Endothelial cell of umbilical vein (primary cell): ENCODE data around the gene AZU1. TPM values are rescaled to one million over a fixed set of nuclear protein-coding genes. Genes with fewer than 3 reads are reported as not detected.

Experiments used
- BruUV-seq: library from RNA; stranded (reverse); fragments of 400-500 nt; replicated peaks from 2 replicates; lab custom pipeline; 2021; lab: Mats Ljungman, UMichigan
- CTCF ChIA-PET: fragments of 300-600, 350-600 bp; sonication (Branson Sonifier 250); formaldehyde crosslinking; loops from one replicate; lab custom pipeline; 2021; ENCODE audit warnings: antibody characterized with exemption, inconsistent platforms; lab: Charles Lee
- POLR2A ChIA-PET: fragments of 300-600, 350-600 bp; sonication (Branson Sonifier 250); formaldehyde crosslinking; loops from one replicate; lab custom pipeline; 2021; ENCODE audit warnings: antibody characterized with exemption, inconsistent platforms; lab: Charles Lee
- DNase-seq: peaks from one replicate; pipeline ENCODE4 v3.0.0-alpha.2; 2011; ENCODE audit warnings: low read depth, low spot score
- FAIRE-seq: peaks from 2 replicates; lab custom pipeline; 2011; peaks lifted over from hg19 to GRCh38; lab: Jason Lieb, UNC
- H2AFZ ChIP-seq: 2 replicates; pipeline ENCODE4 v1.6.0; 2012; ENCODE audit warnings: low read depth, low read length, control low read depth, inconsistent platforms
- H3K27ac ChIP-seq: 2 replicates; pipeline ENCODE4 v1.5.1; 2011; ENCODE audit warnings: low read depth, mild to moderate bottlenecking, control low read depth, low read length, moderate library complexity; ENCODE audit not compliant: insufficient read depth
- H3K27me3 ChIP-seq, 2 experiments: 2 replicates each; pipeline versions ENCODE4 v1.6.0 to v1.6.1; 2011; ENCODE audit warnings: low read length in 2 of 2, mixed read lengths in 1 of 2; ENCODE audit not compliant: control insufficient read depth in 2 of 2, insufficient read depth in 2 of 2
- H3K36me3 ChIP-seq, 2 experiments: 2 replicates in 1 of 2; 3 replicates in 1 of 2; pipeline ENCODE4 v1.5.1; 2011; ENCODE audit warnings: low read length in 2 of 2, mild to moderate bottlenecking in 1 of 2, moderate library complexity in 1 of 2; ENCODE audit not compliant: control insufficient read depth in 2 of 2, insufficient read depth in 2 of 2; ENCODE audit errors: extremely low read depth in 1 of 2
- H3K4me1 ChIP-seq: 3 replicates; pipeline ENCODE4 v1.5.1; 2011; ENCODE audit warnings: mild to moderate bottlenecking, low read length; ENCODE audit not compliant: control insufficient read depth, insufficient read depth; ENCODE audit errors: extremely low read depth
- H3K4me2 ChIP-seq: 2 replicates; pipeline ENCODE4 v1.6.1; 2011; ENCODE audit warnings: low read length, control low read depth, mixed read lengths; ENCODE audit not compliant: insufficient read depth
- H3K4me3 ChIP-seq, 3 experiments: fragments of 200-600 bp in 1 of 3; sonication (generic), shearing (Covaris generic) in 1 of 3; replicated peaks in 1 of 3; 2 replicates each; pipeline ENCODE4 v1.5.1; 2011 to 2016; ENCODE audit warnings: control low read depth in 3 of 3, low read length in 3 of 3, mild to moderate bottlenecking in 2 of 3, inconsistent platforms in 1 of 3, low read depth in 1 of 3, moderate library complexity in 1 of 3; ENCODE audit not compliant: insufficient read depth in 1 of 3
- H3K79me2 ChIP-seq: 2 replicates; pipeline ENCODE4 v1.6.0; 2012; ENCODE audit warnings: low read length, inconsistent platforms; ENCODE audit not compliant: control insufficient read depth, insufficient read depth
- H3K9ac ChIP-seq: replicated peaks from 2 replicates; pipeline ENCODE3; 2011; ENCODE audit warnings: low read length, control low read depth; ENCODE audit not compliant: insufficient read depth; ENCODE audit errors: extremely low read depth
- H3K9me1 ChIP-seq: replicated peaks from 3 replicates; pipeline ENCODE4 v1.6.0; 2011; ENCODE audit warnings: mild to moderate bottlenecking, low read length; ENCODE audit not compliant: control insufficient read depth, insufficient read depth; ENCODE audit errors: extremely low read depth
- H3K9me3 ChIP-seq: replicated peaks from 2 replicates; pipeline ENCODE4 v1.5.1; 2012; ENCODE audit warnings: low read length, inconsistent platforms; ENCODE audit not compliant: control insufficient read depth, insufficient read depth
- H4K20me1 ChIP-seq: replicated peaks from 2 replicates; pipeline ENCODE3; 2011; ENCODE audit warnings: mild to moderate bottlenecking, low read length; ENCODE audit not compliant: control insufficient read depth, insufficient read depth; ENCODE audit errors: extremely low read depth
- CTCF ChIP-seq, 2 donors: IDR thresholded peaks; 1 replicate in 1 of 2; 2 replicates in 1 of 2; pipeline ENCODE4 v1.5.1; 2011; ENCODE audit warnings: low read length in 2 of 2, mild to moderate bottlenecking in 2 of 2, moderate library complexity in 2 of 2, control low read depth in 1 of 2, inconsistent platforms in 1 of 2, low read depth in 1 of 2; ENCODE audit not compliant: insufficient read depth in 1 of 2; ENCODE audit errors: extremely low read depth in 1 of 2
- EZH2 ChIP-seq: IDR thresholded peaks from 2 replicates; pipeline ENCODE4 v1.6.1; 2012; ENCODE audit warnings: borderline replicate concordance, low read depth, mild to moderate bottlenecking, moderate library complexity, low read length, inconsistent platforms; ENCODE audit not compliant: severe bottlenecking
- FOS ChIP-seq: IDR thresholded peaks from 2 replicates; pipeline ENCODE4 v1.6.1; 2011; ENCODE audit warnings: mild to moderate bottlenecking, low read length, moderate library complexity, borderline replicate concordance; ENCODE audit not compliant: insufficient read depth
- GATA2 ChIP-seq: IDR thresholded peaks from 2 replicates; pipeline ENCODE4 v1.7.0; 2011; ENCODE audit warnings: low read depth, mild to moderate bottlenecking, moderate library complexity, mixed read lengths, low read length; ENCODE audit not compliant: insufficient read length, insufficient read depth
- JUN ChIP-seq: IDR thresholded peaks from 2 replicates; pipeline ENCODE4 v1.6.1; 2011; ENCODE audit warnings: borderline replicate concordance, low read depth; ENCODE audit not compliant: insufficient read length, insufficient read depth
- MAX ChIP-seq: IDR thresholded peaks from 2 replicates; pipeline ENCODE4 v1.6.1; 2011; ENCODE audit not compliant: insufficient read depth, insufficient read length
- POLR2A ChIP-seq: IDR thresholded peaks from 2 replicates; pipeline ENCODE4 v1.6.1; 2012; ENCODE audit warnings: low read depth, mild to moderate bottlenecking, control low read depth, low read length
- POLR2AphosphoS5 ChIP-seq: IDR thresholded peaks from 2 replicates; pipeline ENCODE4 v1.6.1; 2012; ENCODE audit warnings: low read depth, mild to moderate bottlenecking, control low read depth, low read length, moderate library complexity; ENCODE audit not compliant: insufficient read depth
- dilution Hi-C: fragments of 300-500 bp; cut with MboI; formaldehyde crosslinking; loops from one replicate; pipeline ENCODE4 v1.15.0; 2019; ENCODE audit warnings: low sequenced_read_pairs; ENCODE audit not compliant: extremely low pct_ligation_motif_present
- intact Hi-C: fragments of 100-400 bp; cut with micrococcal nuclease; formaldehyde crosslinking; loops from one replicate; pipeline ENCODE4 v1.10.0; 2022
- polyA plus RNA-seq, 4 experiments: library from polyadenylated mRNA; depleted of rRNA in 3 of 4; stranded (reverse) in 3 of 4; unstranded in 1 of 4; fragments of >200 nt; gene quantifications; 2 replicates each; pipeline versions ENCODE4 v1.2.1 to v1.2.3, GENCODE V29; 2011 to 2012; ENCODE audit warnings: missing spikeins in 1 of 4
- total RNA-seq: library from RNA; stranded (reverse); gene quantifications from 2 replicates; pipeline ENCODE4 v1.2.3, GENCODE V29; 2021

The AZU1 gene
- total and polyA plus RNA-seq, 2 donors (not counting 3 experiments of a cell fraction or from before 2014, with no cell fraction given): 0.12 TPM; not detected in 1

GRCh38 chr19:792306-792885, 35.2 kb upstream of the AZU1 start:
- no peaks in the 10 kb centered on the region for H3K27me3 ChIP-seq
- no peaks in the 10 kb centered on the region for H3K79me2 ChIP-seq
- H3K4me3 ChIP-seq: no peak overlapping the region
- intact Hi-C loops: loop anchor here (10.0 kb wide), 1 partner anchor 452 kb away; the partner anchor contains the start of genes ATP5F1D and MIDN
- dilution Hi-C loops: no loop called here
- TF ChIP-seq MAX (no peak), GATA2 (no peak), POLR2AphosphoS5 (no peak), POLR2A (no peak), JUN (no peak), CTCF (IDR thresholded peaks at IDR 0.05; ENCODE audit: extremely low read depth in 1 of 2, insufficient read depth in 1 of 2, low read depth in 1 of 2, low read length in 2 of 2) (no peak), FOS (no peak), EZH2 (no peak)
- CTCF ChIA-PET: interaction anchor here (2.1 kb wide), 1 partner anchor 22 kb away, joined by 6 read pairs; no protein-coding TSS in a partner anchor
- H3K9me3 ChIP-seq: no peaks in the 10 kb centered on the region
- no peak overlapping the region for H3K27ac ChIP-seq
- no peak overlapping the region for H2AFZ ChIP-seq
- POLR2A ChIA-PET: no interaction called here
- no peak overlapping the region for H3K9ac ChIP-seq
- DNase-seq (no peak), FAIRE-seq (no peak)
- no peaks in the 10 kb centered on the region for H3K9me1 ChIP-seq
- no peaks in the 10 kb centered on the region for H3K36me3 ChIP-seq
- no peak overlapping the region for H3K4me2 ChIP-seq
- H4K20me1 ChIP-seq: no peaks in the 10 kb centered on the region
- BruUV-seq: no TSS peak
- H3K4me1 ChIP-seq: peaks cover 27% of the 10 kb centered on the region
